ENCODE data around the gene ITSN2.
A peak's percentile ranks its signal among the peaks of the same experiment; 100 is the strongest.

ITSN2 gene

GRCh38 chr2:24169023-24169422 lies 191.3 kb downstream of the ITSN2 start:
- no peak for DNase-seq (ENCODE audit: low spot score)
- TF ChIP-seq CTCF (IDR thresholded peaks at IDR 0.05) = no peak
- Histone ChIP-seq H3K4me3 (no peak overlapping the region), H3K27ac (no peak overlapping the region)

- H3K27ac ChIP-seq = no peak overlapping the region
- no peak overlapping the region for H3K4me3 ChIP-seq
- TF ChIP-seq CTCF (IDR thresholded peaks at IDR 0.05) = peak; percentile 27
- no peak for DNase-seq (ENCODE audit: low spot score)
These were observed 195.8 kb downstream of the ITSN2 start for GRCh38 chr2:24164416-24164973.

GRCh38 chr2:24163601-24164000 lies 196.7 kb downstream of the ITSN2 start:
- TF ChIP-seq CTCF (IDR thresholded peaks at IDR 0.05) = no peak
- H3K4me3 ChIP-seq = no peak overlapping the region

GRCh38 chr2:24163186-24163585 lies 197.2 kb downstream of the ITSN2 start:
- TF ChIP-seq CTCF (IDR thresholded peaks at IDR 0.05) = no peak
- H3K4me3 ChIP-seq = no peak overlapping the region
- no peak overlapping the region for H3K27ac ChIP-seq
- no peak for DNase-seq (ENCODE audit: low spot score)

More at GRCh38 chr2:24163601-24164000, 196.7 kb downstream of the ITSN2 start:
- no peak overlapping the region for H3K27ac ChIP-seq
- DNase-seq (ENCODE audit: low spot score) = no peak

- no peak for DNase-seq (ENCODE audit: low spot score)
- no peak overlapping the region for H3K4me3 ChIP-seq
- H3K27ac ChIP-seq = no peak overlapping the region
- no peak for TF ChIP-seq CTCF (IDR thresholded peaks at IDR 0.05)
These were observed 197.8 kb downstream of the ITSN2 start for GRCh38 chr2:24162494-24162893.

GRCh38 chr2:24160761-24161160 lies 199.6 kb downstream of the ITSN2 start:
- no peak for DNase-seq (ENCODE audit: low spot score)
- H3K4me3 ChIP-seq = no peak overlapping the region
- H3K27ac ChIP-seq = no peak overlapping the region
- TF ChIP-seq CTCF (IDR thresholded peaks at IDR 0.05) = no peak

GRCh38 chr2:24159708-24160107 lies 200.6 kb downstream of the ITSN2 start:
- no peak overlapping the region for H3K4me3 ChIP-seq
- no peak for TF ChIP-seq CTCF (IDR thresholded peaks at IDR 0.05)
- H3K27ac ChIP-seq = no peak overlapping the region
- no peak for DNase-seq (ENCODE audit: low spot score)
